Thyroid gland (tissue), 4 donors: Measurements from ENCODE around the gene MTA3.

Experiments used
- CTCF ChIP-seq, 6 experiments: fragments of 200-600 bp in 3 of 6; fragments of 450-650 bp in 3 of 6; sonication (generic) in 3 of 6; IDR thresholded peaks; one replicate each; pipeline ENCODE4 v1.5.1; 2016 to 2019; ENCODE audit warnings: antibody characterized with exemption in 6 of 6, mild to moderate bottlenecking in 2 of 6, inconsistent platforms in 1 of 6, moderate library complexity in 1 of 6
- POLR2A ChIP-seq, 2 donors: fragments of 450-650 bp; IDR thresholded peaks; one replicate each; pipeline ENCODE4 v1.6.1; 2017; ENCODE audit warnings: antibody characterized with exemption in 2 of 2, mild to moderate bottlenecking in 2 of 2, moderate library complexity in 1 of 2

- TF ChIP-seq CTCF (IDR thresholded peaks at IDR 0.05) (no peak), POLR2A (IDR thresholded peaks at IDR 0.05) (no peak)
Measured at GRCh38 chr2:42601076-42601475, 32.6 kb downstream of the MTA3 start.
